GM15510 (cell line): ENCODE measurements around the gene FSTL5.

Source experiments
- POLR2A ChIP-seq: IDR thresholded peaks from 3 replicates; pipeline ENCODE4 v1.6.1; 2011; ENCODE audit warnings: borderline replicate concordance; ENCODE audit not compliant: insufficient read length; ENCODE audit errors: extremely low read depth

FSTL5 gene

DNA sequence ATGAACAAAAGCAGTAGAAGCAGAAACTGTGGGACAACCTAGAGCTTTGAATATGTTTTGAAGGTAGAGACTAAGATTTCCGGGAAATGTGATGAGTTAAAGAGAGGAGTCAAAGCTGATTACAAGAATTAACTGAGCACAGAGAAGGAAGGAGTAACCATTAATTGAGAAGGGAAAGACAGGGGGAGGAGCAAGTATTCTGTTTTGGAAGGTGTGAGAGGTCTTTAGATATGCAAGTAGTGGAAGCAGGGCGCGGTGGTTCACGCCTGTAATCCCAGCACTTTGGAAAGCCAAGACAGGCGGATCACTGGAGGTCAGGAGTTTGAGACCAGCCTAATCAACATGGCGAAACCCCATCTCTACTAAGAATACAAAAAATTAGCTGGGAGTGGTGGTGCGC lies 171.5 kb downstream of the FSTL5 start:
- no peak for TF ChIP-seq POLR2A

DNA sequence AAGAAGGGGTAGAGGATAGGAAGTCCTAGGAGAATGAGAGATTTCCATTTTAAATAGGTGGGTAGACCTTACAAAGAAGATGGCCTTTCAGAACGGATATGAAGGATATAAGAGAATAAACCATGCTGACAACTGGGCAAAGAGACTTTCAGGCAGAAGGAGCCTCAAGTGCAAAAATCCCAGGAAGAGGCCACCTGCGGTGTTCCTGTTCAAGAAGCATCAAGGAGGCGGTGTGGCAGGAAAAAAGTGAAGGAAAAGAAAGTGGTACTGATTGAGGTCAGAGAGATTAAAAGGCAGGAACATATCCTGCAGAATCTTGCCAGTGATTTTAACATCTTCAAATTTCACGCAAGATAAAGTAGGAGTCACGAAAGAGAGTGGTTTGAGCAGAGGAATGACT lies 172.0 kb downstream of the FSTL5 start:
- TF ChIP-seq POLR2A = no peak

DNA sequence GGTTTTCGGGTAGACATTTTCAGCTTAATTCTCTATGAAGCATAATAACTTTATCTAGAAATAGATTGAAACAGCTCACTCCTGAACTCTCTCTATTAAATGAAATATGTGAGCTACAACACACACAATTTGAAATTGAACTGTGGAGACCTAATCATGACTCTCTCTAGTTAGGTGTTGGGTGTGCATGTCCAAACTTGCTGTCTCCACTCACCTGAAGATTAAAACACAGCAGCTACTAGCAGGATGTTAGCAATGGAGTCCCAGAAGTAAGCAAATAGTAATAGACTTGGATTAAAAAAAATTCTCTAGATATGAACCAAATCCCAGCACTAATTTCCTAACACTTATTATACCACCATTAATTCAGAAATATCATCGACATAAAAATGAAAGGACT lies 173.1 kb downstream of the FSTL5 start:
- no peak for TF ChIP-seq POLR2A

DNA sequence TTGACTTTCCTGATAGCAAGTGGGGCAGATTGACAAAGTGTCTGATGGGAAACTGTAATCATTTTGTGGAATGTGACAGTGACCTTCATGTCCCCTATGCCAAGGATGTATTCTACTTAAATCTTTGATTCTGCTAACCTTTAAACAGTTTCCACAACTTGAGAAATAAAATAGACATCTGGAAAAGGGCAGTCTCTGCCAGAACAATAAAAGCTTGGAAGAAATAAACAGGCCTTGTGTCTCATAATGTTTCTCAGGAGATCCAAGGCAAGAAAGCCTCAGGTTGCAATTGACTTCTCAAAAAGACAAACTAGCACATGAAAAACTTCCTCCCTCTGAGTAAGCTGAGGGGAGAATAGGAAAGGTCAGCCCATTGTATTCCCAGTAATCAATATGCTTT lies 174.9 kb downstream of the FSTL5 start:
- TF ChIP-seq POLR2A = no peak

DNA sequence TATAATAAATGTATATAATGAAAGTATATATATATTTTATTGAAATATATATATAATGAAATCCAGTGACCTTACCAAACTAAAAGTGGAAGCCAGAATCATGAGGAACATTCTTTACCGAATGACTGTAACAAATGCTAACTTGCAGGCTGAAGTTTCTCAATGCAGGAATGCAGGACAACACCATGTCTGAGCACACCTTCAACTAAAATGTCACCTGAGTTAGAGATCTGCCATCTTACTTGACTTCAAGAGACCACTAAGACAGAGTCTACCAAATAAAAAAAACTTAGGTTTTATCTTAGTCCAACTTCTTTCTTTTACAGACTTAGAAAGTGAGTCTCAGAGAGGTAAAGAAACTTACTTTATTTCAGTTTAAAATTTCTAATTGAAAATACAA lies 176.2 kb downstream of the FSTL5 start:
- no peak for TF ChIP-seq POLR2A

DNA sequence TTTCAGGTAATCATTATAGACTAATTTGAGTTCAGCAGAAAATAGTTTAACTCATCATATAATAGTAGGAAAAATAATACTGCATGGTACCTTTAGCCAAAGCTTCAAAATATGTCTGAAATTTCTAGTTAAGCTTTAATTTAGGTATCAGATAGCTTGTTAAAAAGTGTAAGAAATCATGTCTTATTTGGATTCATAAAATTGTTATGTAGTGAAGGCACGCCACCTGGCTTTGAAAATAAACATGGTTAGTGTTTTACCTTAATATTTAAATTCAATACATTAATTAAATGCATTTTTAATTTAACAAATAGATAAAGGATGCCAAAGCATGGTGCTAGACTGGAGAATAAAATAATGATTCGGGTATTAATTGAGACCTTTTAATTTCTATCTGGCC lies 211.4 kb downstream of the FSTL5 start:
- no peak for TF ChIP-seq POLR2A

DNA sequence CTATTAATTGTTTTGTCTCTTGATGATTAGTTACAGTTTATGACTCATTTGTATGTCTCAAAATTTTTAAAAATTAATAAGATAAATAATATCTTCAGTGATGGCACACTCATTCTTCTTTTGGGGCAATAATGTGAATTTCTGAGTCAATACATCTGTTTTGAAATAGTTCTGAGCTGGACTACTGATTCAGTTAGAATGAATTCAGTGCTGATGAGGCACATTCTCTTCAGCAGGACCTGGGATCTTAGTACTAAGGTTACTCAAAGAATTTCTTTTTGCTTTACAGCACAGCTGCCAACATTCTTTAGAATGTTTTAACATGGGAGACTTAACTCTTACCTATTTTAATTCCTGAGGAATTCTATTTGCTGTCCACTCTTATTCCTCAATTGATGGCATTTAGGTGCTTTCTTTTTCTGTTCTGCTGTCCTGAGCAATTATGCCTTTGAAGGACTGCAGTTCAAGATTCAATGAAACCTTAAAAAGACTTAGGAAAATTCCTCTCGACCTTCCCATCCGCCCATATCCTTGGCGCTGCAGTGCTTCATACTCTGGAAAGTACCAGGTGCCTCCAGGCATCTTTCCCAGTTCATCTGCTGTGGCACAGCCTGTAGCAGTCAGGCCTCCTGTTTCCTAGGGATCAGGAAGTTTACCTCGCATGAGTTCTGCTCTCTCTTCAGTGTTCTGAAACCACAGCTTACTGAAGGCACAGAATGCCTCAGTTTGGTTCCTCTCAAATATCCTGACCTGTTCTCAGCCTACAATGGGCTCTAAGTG lies 213.7 kb downstream of the FSTL5 start:
- TF ChIP-seq POLR2A = no peak

DNA sequence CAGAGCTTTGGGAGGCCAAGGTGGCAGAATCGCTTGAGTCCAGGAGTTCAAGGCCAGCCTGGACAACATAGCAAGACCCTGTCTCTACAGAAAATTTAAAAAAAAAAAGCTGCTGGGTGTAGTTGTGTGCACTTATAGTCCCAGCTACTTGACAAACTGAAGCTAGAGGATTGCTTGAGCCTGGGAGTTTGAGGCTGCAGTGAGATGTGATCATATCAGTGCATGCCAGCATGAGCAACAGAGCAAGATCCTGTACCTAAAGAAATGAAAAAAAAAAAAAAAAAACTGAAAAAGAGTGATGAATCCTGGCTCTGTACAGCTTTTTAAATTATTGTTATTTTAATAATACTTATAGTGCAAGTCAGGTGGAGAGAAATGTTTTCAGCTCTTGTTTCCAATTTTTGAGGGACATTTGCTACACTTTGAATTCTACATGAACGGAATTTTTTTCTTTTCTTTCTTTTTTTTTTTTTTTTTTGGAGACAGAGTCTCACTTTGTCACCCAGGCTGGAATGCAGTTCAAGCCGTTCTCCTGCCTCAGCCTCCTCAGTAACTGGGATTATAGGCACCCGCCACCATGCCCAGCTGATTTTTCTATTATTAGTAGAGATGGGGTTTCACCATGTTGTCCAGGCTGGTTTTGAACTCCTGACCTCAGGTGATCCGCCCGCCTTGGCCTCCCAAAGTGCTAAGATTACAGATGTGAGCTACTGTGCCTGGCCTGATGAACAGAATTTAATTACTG lies 215.6 kb downstream of the FSTL5 start:
- TF ChIP-seq POLR2A = no peak

DNA sequence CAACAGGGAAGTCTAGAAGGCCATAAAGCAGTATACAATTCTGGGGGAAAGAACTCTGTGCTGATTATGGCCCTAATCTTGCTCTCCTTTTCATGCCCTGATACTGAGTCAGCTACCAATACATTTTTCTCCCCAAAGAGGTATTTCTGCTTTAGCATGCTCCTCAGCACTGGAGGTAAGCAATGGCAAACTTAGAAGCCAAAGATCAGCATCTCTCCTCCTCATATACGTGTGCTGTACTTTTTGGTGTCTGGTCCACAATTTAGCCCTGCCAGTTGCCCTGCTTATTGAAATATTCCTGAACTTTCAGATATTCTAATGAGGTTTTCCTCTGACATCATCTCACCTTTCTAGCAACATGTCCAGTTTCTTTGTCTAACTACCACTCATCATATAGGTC lies 226.2 kb downstream of the FSTL5 start:
- TF ChIP-seq POLR2A = no peak

DNA sequence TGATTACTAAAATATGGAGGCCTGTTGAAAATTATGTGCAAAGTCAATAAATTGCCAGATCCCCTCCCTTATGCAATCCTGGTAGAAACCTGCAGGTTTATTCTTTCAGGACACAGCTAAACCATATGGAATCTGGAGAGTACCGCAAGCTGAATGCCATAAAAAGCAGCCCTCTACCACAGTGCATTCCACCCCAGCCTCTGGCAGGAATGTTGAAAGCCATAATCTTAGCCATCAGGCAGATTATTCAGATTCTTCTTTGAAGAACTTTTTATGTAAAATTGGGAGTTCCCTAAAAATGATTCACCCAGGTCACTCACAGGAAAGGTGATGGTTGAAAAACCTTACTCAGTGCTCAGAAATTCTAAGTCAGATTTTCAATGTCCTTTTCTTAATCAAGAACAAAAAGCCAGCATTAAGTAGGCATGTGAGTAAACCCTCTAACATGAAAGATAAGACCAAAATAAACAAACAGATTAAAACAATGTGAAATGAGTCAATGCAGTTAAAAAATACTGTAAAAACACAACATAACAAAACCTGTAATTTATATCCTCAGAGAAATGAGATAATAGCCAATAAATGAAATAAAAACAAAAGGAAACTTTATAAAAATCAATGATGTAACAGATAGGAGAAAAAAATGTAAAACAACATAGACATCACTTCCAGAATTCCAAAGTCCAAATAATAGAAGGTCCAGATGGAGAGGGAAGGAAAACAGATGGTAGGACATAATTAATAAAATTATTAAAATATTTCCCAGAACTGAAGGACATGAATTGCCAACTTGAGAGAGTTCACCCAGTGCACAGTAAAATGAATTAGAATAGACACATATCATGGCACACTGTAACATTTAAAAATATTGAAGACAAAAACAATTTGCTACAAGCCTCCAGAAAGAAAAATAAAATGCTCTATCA lies 226.9 kb downstream of the FSTL5 start:
- TF ChIP-seq POLR2A = no peak

DNA sequence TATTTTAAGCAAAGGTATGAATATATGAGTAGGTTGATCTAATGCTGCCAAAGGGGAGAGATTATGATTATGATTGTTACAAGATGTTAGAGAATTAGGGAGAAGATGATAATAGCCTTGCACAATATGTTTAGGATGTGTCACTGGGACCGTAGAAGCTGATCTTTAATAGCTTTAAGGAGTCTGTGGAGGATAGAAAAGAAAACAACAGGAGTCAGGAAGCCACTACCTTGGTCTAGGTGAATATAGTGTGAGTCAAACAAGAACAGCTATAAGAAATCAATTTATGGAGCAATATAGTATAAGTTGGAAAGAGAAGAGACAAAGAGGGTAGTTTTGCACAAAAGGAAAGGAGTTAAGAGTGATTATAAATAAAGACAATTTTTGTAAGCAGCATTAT lies 232.7 kb downstream of the FSTL5 start:
- TF ChIP-seq POLR2A = no peak

DNA sequence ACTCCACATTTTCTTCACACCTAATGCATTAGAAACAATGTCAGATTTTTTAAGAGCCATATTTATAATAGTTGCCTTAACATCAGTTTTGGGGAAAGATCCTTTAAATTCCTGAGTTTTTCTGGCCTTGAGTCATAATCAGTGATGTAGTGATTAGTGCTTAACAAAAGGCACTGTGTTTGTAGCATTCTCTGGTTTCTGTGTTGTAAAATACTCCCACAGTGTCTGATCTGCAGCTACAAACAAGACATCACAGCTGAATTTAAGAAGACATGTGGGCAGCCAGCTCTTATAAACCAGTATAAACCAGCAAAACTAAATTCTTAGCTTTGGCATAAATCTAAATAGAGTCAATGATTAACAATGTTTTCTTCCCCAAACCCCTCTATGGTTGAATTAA lies 233.8 kb downstream of the FSTL5 start:
- TF ChIP-seq POLR2A = no peak

DNA sequence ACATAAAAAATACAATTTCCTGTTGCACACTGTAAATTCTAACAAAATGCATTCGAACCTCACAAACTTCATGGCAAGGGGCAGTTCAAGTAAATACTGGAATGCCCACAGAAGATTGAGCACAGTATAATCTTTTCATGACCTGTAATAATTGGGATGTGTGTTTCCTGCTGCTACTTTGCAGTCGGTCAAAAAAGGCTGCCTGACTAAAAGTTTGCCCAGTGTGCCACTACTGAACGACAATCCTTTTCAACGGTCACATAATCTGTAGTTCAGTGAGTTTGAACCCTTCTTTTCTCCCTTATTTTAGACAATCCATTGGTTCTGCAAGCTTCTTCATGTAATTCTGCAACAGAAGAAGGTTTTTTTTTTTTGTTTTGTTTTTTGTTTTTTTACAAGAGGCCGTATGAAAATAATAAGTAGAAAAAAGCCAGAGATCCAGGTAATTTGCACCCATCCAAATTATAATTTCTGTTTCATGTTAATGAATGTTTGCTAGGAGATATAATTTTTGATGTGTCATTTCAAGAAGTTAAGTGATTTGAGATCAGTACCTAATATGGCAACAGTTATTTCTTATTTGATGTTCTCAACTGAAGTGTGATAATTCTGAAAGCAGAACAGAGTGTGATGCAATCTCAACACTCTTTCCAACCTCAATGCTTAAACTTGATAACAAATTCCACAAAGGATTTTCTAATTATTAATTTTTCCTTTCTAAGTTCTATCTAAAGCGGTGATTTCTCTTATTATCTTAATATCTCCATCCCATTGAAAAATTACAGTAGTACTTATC lies 237.6 kb downstream of the FSTL5 start:
- no peak for TF ChIP-seq POLR2A

DNA sequence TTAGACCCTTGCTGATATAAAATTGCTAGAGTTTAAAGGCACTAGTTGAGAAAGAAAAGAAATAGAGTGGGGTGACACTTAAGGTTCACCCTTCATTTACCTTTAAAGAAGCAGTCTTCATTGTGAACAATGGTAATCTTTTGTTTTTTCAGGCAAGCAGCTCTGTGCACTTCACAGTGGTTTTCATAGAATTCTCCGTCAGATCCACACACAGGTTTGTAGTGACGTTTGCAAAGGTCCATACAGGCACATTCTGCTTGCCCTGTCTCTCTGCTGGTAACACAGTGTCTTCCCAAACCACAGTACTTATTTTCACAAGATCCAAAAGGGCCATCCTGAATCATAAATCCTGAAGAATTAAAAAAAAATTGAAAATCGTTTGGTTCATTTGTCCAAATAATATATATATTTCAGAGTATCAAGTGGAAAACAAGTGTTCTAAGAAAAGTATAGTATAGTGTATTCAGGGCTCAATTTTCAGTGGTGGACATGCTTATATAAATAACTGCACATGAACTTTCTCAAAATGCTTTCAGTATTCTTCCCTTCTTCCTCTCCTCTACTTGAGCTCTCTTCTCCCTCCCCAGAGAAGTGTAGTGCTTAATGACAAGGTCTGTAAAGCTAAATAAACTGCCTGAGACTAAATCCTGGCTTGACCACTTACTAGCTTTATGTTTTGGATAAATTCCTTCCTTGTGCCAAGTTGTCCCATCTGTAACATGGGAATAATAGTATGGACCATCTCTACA lies 243.3 kb downstream of the FSTL5 start:
- no peak for TF ChIP-seq POLR2A
